SU-DHL-6 (cell line): ENCODE results near the gene RTEL1.

Experiments
- H2AFZ ChIP-seq: fragments of 200-600 bp; sonication (generic); 2 replicates; pipeline ENCODE4 v1.6.1; 2014; ENCODE audit warnings: low read depth, mild to moderate bottlenecking, moderate library complexity, mixed read lengths, antibody characterized with exemption, low read length; ENCODE audit not compliant: severe bottlenecking
- H3F3A ChIP-seq: fragments of 200-600 bp; shearing (Covaris generic); 2 replicates; pipeline ENCODE4 v1.6.0; 2016; ENCODE audit warnings: antibody characterized with exemption, mild to moderate bottlenecking; ENCODE audit not compliant: insufficient read depth
- H3K27ac ChIP-seq: fragments of 200-600 bp; sonication (generic); 2 replicates; pipeline ENCODE4 v1.5.1; 2016; ENCODE audit warnings: low read depth, mild to moderate bottlenecking, low read length, moderate library complexity, mixed read lengths
- H3K27me3 ChIP-seq: fragments of 200-600 bp; sonication (generic), shearing (Covaris generic); 2 replicates; pipeline ENCODE4 v1.6.0; 2014; ENCODE audit warnings: mild to moderate bottlenecking, low read length
- H3K36me3 ChIP-seq: fragments of 200-600 bp; sonication (generic); 2 replicates; pipeline ENCODE4 v1.6.1; 2014; ENCODE audit warnings: mild to moderate bottlenecking, low read length, mixed read lengths
- H3K4me2 ChIP-seq: fragments of 300-600, 200-600 bp; shearing (Covaris generic), sonication (generic); 2 replicates; pipeline ENCODE4 v1.6.0; 2014; ENCODE audit warnings: low read length, low read depth, mild to moderate bottlenecking; ENCODE audit not compliant: poor library complexity, severe bottlenecking
- H3K4me3 ChIP-seq: fragments of 200-600 bp; sonication (generic); 2 replicates; pipeline ENCODE4 v1.5.1; 2014; ENCODE audit warnings: antibody characterized with exemption, low read length, mild to moderate bottlenecking, mixed read lengths; ENCODE audit not compliant: insufficient read depth, poor library complexity, severe bottlenecking
- H3K79me2 ChIP-seq: fragments of 200-600 bp; sonication (generic); 2 replicates; pipeline ENCODE4 v1.6.1; 2014; ENCODE audit warnings: mild to moderate bottlenecking, low read length, moderate library complexity; ENCODE audit not compliant: insufficient read depth
- H3K9ac ChIP-seq: fragments of 200-600 bp; sonication (generic); 2 replicates; pipeline ENCODE4 v1.7.0; 2014; ENCODE audit warnings: mild to moderate bottlenecking, low read length
- H3K9me2 ChIP-seq: fragments of 200-600 bp; sonication (generic); replicated peaks from 2 replicates; pipeline ENCODE4 v1.6.1; 2014; ENCODE audit warnings: low read length; ENCODE audit not compliant: insufficient read depth
- H3K9me3 ChIP-seq: fragments of 200-600 bp; sonication (generic); 2 replicates; pipeline ENCODE4 v1.6.1; 2014; ENCODE audit warnings: low read length, mixed read lengths; ENCODE audit not compliant: insufficient read depth
- H4K20me1 ChIP-seq: fragments of 200-600 bp; sonication (generic); 2 replicates; pipeline ENCODE4 v1.6.1; 2014; ENCODE audit warnings: low read depth, mild to moderate bottlenecking, antibody characterized with exemption, low read length, moderate library complexity, mixed read lengths
- EZH2phosphoT487 ChIP-seq: fragments of 200-600 bp; sonication (generic), shearing (Covaris generic); conservative IDR thresholded peaks from 2 replicates; pipeline ENCODE4 v1.6.1; 2018; ENCODE audit warnings: mild to moderate bottlenecking, antibody characterized with exemption, low read length, moderate library complexity, mixed read lengths
- TF ChIP-seq, protein P1 (sequence below): fragments of 200-600 bp; sonication (generic); IDR thresholded peaks from one replicate; pipeline ENCODE4 v1.5.1; 2017; ENCODE audit warnings: antibody characterized with exemption, mild to moderate bottlenecking, low read length, moderate library complexity; ENCODE audit not compliant: insufficient read depth, poor library complexity, severe bottlenecking

The RTEL1 gene

DNA sequence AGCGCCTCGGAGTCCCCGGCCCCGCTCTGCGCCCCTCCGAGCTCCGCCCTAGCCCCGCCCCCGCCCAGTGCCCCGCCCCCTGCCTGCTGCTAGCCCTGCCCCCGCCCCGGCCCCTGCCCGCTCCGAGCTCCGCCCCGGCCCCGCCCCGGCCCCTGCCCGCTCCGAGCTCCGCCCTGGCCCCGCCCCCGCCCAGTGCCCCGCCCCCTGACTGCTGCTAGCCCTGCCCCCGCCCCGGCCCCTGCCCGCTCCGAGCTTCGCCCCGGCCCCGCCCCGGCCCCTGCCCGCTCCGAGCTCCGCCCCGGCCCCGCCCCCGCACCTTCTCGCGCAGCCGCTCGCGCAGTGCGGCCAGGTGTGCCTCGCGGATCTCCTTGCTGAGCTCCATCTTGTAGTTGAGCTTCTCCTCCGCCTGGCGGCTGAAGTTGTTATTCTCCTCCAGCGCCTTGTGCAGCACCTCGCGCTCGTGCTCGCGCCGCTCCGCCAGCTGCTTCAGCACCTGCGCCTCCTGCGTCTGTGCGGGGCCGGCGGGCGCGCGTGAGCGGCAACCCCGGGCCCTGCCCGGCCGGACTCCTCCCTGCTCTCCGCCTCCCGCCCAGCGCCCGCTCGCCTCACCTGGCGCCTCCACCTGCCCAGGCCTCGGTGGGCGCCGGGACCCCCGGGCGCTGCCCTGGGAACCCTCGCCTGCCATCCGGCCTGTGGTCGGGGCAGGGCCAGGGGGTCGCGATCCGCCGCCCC, 16.2 kb upstream of the RTEL1 start:
- Histone ChIP-seq H3K79me2 (no peaks in the 10 kb centered on the region), H3K4me2 (peak overlapping the region; percentile 67), H3F3A (no peaks in the 10 kb centered on the region), H3K4me3 (peak overlapping the region; percentile 54), H3K36me3 (no peaks in the 10 kb centered on the region), H3K9ac (peak overlapping the region; percentile 59), H4K20me1 (no peaks in the 10 kb centered on the region), H3K9me3 (no peaks in the 10 kb centered on the region), H2AFZ (peak overlapping the region; percentile 59), H3K27me3 (no peaks in the 10 kb centered on the region), H3K9me2 (no peaks in the 10 kb centered on the region), H3K27ac (peak overlapping the region; percentile 22; the same call in 1 of the 2 replicates)
- no peak for TF ChIP-seq EZH2phosphoT487
- TF ChIP-seq, protein P1, sequence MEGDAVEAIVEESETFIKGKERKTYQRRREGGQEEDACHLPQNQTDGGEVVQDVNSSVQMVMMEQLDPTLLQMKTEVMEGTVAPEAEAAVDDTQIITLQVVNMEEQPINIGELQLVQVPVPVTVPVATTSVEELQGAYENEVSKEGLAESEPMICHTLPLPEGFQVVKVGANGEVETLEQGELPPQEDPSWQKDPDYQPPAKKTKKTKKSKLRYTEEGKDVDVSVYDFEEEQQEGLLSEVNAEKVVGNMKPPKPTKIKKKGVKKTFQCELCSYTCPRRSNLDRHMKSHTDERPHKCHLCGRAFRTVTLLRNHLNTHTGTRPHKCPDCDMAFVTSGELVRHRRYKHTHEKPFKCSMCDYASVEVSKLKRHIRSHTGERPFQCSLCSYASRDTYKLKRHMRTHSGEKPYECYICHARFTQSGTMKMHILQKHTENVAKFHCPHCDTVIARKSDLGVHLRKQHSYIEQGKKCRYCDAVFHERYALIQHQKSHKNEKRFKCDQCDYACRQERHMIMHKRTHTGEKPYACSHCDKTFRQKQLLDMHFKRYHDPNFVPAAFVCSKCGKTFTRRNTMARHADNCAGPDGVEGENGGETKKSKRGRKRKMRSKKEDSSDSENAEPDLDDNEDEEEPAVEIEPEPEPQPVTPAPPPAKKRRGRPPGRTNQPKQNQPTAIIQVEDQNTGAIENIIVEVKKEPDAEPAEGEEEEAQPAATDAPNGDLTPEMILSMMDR = peak; percentile 20

DNA sequence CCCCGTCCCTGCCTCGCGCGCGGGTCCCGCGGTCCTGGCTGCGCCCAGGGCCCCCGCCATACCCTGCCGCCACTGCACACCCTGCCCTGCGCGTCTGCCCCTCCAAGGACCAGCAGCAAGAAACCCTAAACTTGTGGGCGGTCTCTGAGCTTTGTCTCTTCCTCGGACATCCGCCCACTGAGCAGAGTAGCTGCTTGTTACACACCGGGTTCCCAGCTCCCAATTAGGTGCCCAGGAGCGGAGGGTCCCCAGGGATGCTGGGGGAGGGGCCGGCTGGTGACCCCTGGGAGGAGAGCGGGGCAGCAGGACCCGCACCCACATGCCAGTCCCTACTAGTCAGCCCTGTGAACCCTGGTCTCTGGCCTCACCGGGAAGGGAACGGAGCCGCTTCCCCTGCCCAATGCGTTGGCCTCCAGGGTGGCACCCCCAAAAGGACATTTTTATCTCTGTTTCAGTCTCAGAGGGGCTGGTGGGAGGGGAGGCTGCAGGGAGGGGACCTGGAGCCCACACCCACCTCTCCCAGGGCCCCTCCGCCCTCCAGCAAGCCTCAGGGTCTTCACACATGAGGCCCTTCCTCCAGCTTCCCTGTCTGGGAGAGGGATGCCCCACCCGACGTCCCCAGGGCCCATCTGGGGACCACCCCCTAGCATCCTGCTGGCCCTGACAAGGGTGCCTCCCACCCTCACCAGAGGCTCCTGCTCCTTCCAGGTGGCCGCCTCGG, 15.4 kb upstream of the RTEL1 start:
- no peaks in the 10 kb centered on the region for H3K36me3 ChIP-seq
- H4K20me1 ChIP-seq = no peaks in the 10 kb centered on the region
- peak overlapping the region; percentile 54 for H3K4me3 ChIP-seq
- no peak for TF ChIP-seq EZH2phosphoT487
- TF ChIP-seq, protein P1 = no peak
- no peaks in the 10 kb centered on the region for H3K9me2 ChIP-seq
- H3K79me2 ChIP-seq = no peaks in the 10 kb centered on the region
- peak overlapping the region; percentile 59 for H3K9ac ChIP-seq
- H3K27me3 ChIP-seq = no peaks in the 10 kb centered on the region
- peak overlapping the region; percentile 22; the same call in 1 of the 2 replicates for H3K27ac ChIP-seq
- peak overlapping the region; percentile 67 for H3K4me2 ChIP-seq
- peak overlapping the region; percentile 59 for H2AFZ ChIP-seq
- H3K9me3 ChIP-seq = no peaks in the 10 kb centered on the region
- no peaks in the 10 kb centered on the region for H3F3A ChIP-seq

DNA sequence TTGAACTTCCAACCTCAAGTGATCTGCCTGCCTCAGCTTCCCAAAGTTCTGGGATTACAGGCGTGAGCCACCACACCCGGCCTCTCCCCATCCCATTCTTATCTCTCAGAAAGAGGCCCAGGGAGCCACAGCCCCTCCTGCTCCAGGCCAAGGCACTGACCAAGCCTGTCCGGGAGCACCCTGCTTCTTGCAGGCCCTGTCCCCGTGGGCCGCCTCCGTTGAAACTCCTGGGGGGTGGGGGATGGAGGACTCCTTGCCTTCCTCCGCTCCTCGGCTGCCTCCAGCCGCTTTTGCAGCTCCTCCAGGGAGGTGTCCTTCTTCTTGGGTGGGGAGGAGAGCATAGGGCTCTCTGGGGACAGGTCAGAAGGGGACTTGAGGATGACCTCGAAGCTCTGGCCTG, 14.6 kb upstream of the RTEL1 start:
- H3K9me3 ChIP-seq = no peaks in the 10 kb centered on the region
- no peaks in the 10 kb centered on the region for H3K79me2 ChIP-seq
- no peaks in the 10 kb centered on the region for H3K9me2 ChIP-seq
- H3K9ac ChIP-seq = no peak overlapping the region
- H2AFZ ChIP-seq = no peak overlapping the region
- H3F3A ChIP-seq = no peaks in the 10 kb centered on the region
- no peak overlapping the region for H3K27ac ChIP-seq
- H4K20me1 ChIP-seq = no peaks in the 10 kb centered on the region
- H3K27me3 ChIP-seq = no peaks in the 10 kb centered on the region
- H3K36me3 ChIP-seq = no peaks in the 10 kb centered on the region
- TF ChIP-seq, protein P1 = no peak
- no peak for TF ChIP-seq EZH2phosphoT487
- H3K4me3 ChIP-seq = no peak overlapping the region
- no peak overlapping the region for H3K4me2 ChIP-seq
